CD4-positive, CD25-positive, alpha-beta regulatory T cell (primary cell): ENCODE data around the gene RAB6B. TPM values are rescaled to one million over a fixed set of nuclear protein-coding genes. Genes with fewer than 3 reads are reported as not detected.
"Not testable (repeated sequence)": the region's sequence is repeated elsewhere in the genome, so short reads cannot be mapped to it uniquely, and the experiment has no call there.

Source experiments
- ATAC-seq, 2 donors: fragments of 150-1000 bp; cut with Tn5 transposase; one replicate each; pipeline ENCODE4 v1.10.0; 2021; ENCODE audit warnings: low read depth in 2 of 2, moderate number of reproducible peaks in 2 of 2, moderate library complexity in 1 of 2
- DNase-seq, 3 donors: peaks; one replicate each; pipeline versions ENCODE4 v3.0.0 to v3.0.0-alpha.2; 2012 to 2022; ENCODE audit warnings: mixed read lengths in 1 of 3
- H3K27ac ChIP-seq: one replicate; pipeline ENCODE4 v1.7.0; 2013; ENCODE audit warnings: mild to moderate bottlenecking, low read length; ENCODE audit not compliant: insufficient read depth, poor library complexity, severe bottlenecking
- H3K27me3 ChIP-seq: one replicate; pipeline ENCODE4 v1.7.0; 2013; ENCODE audit warnings: low read length; ENCODE audit not compliant: control insufficient read depth, insufficient read depth
- H3K36me3 ChIP-seq: one replicate; pipeline ENCODE4 v1.7.0; 2013; ENCODE audit warnings: mild to moderate bottlenecking, low read length, moderate library complexity; ENCODE audit not compliant: control insufficient read depth, insufficient read depth
- H3K4me1 ChIP-seq: 2 replicates; pipeline ENCODE4 v1.7.0; 2013; ENCODE audit warnings: mild to moderate bottlenecking, low read length; ENCODE audit not compliant: insufficient read depth, control insufficient read depth, poor library complexity, severe bottlenecking
- H3K4me3 ChIP-seq: one replicate; pipeline ENCODE4 v1.7.0; 2013; ENCODE audit warnings: low read depth, mild to moderate bottlenecking, low read length, moderate library complexity
- H3K9me3 ChIP-seq, 2 experiments: 1 replicate in 1 of 2; 2 replicates in 1 of 2; pipeline ENCODE4 v1.7.0; 2013; ENCODE audit warnings: low read length in 2 of 2, mild to moderate bottlenecking in 1 of 2, moderate library complexity in 1 of 2; ENCODE audit not compliant: control insufficient read depth in 2 of 2
- H3K27ac Mint-ChIP-seq, 3 donors: one replicate each; pipeline ENCODE4 v1.8.0; 2020 to 2022; ENCODE audit warnings: mild to moderate bottlenecking in 3 of 3, mixed read lengths in 3 of 3, moderate library complexity in 2 of 3
- H3K27me3 Mint-ChIP-seq: one replicate; pipeline ENCODE4 v1.8.0; 2022; ENCODE audit warnings: mild to moderate bottlenecking, mixed read lengths
- H3K36me3 Mint-ChIP-seq: one replicate; pipeline ENCODE4 v1.8.0; 2020; ENCODE audit warnings: mixed read lengths
- H3K4me1 Mint-ChIP-seq, 4 donors: one replicate each; pipeline ENCODE4 v1.8.0; 2020 to 2022; ENCODE audit warnings: mixed read lengths in 4 of 4, mild to moderate bottlenecking in 1 of 4
- H3K4me3 Mint-ChIP-seq, 4 donors: one replicate each; pipeline ENCODE4 v1.8.0; 2020 to 2022; ENCODE audit warnings: mild to moderate bottlenecking in 4 of 4, mixed read lengths in 4 of 4, moderate library complexity in 3 of 4
- H3K9me3 Mint-ChIP-seq, 7 donors: one replicate each; pipeline ENCODE4 v1.8.0; 2020 to 2022; ENCODE audit warnings: mixed read lengths in 7 of 7, mild to moderate bottlenecking in 3 of 7, moderate library complexity in 2 of 7
- polyA plus RNA-seq, 4 donors: library from polyadenylated mRNA; unstranded; fragments of 300-500 nt; fragmentation: Illumina TruSeq; gene quantifications; one replicate each; pipeline ENCODE4 v1.2.3, GENCODE V29; 2021
- total RNA-seq: library from RNA; stranded (reverse); gene quantifications from one replicate; pipeline ENCODE4 v1.2.3, GENCODE V29; 2022

RAB6B gene
- total and polyA plus RNA-seq, 5 donors from 2014 or later = 0.16 to 0.94 (median 0.31) TPM

DNA sequence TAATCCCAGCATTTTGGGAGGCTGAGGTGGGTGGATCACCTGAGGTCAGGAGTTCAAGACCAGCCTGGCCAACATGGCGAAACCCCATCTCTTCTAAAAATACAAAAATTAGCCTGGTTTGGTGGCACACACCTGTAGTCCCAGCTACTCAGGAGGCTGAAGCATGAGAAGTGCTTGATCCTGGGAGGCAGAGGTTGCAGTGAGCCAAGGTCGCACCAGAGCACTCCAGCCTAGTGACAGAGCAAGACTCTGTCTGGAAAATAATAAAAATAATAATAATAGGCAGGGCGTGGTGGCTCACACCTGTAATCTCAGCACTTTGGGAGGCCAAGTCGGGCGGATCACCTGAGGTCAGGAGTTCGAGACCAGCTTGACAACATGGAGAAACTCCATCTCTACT, 114.9 kb downstream of the RAB6B start:
- not testable (repeated sequence) for H3K4me3 Mint-ChIP-seq, H3K4me1 ChIP-seq, H3K9me3 ChIP-seq, DNase-seq, H3K27ac Mint-ChIP-seq, H3K9me3 Mint-ChIP-seq, H3K36me3 ChIP-seq, ATAC-seq, H3K4me1 Mint-ChIP-seq, H3K27ac ChIP-seq, H3K36me3 Mint-ChIP-seq, H3K4me3 ChIP-seq
- H3K27me3 ChIP-seq = peaks cover 11% of the 10 kb centered on the region
- peaks cover 25% of the 10 kb centered on the region for H3K27me3 Mint-ChIP-seq

DNA sequence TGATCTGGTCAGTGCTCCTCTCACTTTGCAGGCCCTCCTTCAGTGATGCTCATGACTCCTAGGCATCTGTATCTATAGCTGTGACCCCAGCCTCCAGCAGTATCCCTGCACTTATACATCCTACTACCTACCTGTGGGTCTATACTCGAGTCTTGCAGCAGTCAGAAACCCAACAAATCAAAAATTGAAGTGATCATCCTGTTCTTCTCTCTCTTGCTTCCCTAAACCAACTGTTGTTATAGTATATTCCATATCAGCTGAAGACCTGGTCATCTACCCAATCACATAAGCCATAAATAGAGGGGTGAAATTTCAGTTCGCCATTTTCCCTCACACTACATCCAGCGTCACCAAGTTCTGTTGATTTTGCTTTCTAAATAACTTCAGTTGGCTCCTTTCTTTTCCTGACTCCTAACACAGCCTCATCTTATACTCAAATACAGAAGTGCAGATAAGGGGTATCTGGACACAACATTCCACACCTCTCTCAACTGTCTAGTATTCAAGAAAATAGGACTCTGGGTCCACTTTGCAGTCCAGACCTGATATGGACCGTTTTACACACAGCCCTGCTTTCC, 116.0 kb downstream of the RAB6B start:
- no peak for DNase-seq
- Mint-ChIP-seq H3K27ac (peak overlapping the region in 1 of 3 donors; percentile 2), H3K27me3 (peaks cover 25% of the 10 kb centered on the region), H3K9me3 (peaks cover 0 to 4% (median 0%) of the 10 kb centered on the region in 7 donors), H3K36me3 (no peaks in the 10 kb centered on the region), H3K4me3 (no peak overlapping the region), H3K4me1 (no peaks in the 10 kb centered on the region)
- Histone ChIP-seq H3K4me3 (no peak overlapping the region), H3K9me3 (no peaks in the 10 kb centered on the region), H3K36me3 (no peaks in the 10 kb centered on the region), H3K4me1 (no peaks in the 10 kb centered on the region), H3K27me3 (peaks cover 15% of the 10 kb centered on the region), H3K27ac (no peak overlapping the region)
- no peak for ATAC-seq

DNA sequence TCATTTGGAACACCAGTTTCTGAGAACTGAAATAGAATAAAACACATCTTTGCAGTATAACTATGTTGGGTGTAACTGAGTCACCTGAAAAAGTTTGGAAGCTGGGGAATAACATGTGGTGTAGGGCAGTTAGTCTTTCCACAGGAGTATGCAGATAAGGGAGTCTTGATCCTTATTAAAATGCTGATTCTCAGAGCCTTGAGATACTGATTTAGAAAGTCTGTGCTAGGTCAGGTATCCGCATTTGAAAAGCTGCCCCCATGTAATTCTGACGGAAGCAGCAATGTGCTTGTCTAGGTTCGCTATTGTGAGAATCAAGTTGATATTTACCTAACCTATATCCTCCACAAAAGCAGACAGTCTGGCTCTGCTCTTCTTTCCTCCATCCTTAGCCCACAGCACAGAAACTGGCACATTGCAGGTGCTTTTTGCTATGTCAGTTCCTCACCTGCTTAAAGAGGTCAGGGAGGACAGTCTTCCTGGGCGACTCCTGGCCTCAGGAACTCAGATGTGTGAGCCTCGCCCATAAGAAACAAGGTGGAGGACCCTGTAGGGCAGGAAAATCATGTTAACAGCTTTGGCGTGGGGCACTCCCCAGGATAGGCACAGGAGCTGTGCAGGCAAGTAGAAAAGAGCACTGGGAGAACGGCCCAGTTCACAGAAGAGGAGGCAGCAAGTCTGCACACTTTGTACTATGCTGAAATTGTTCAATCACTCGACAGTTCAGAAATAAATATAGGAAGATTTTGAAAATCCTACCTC, 117.7 kb downstream of the RAB6B start:
- no peak overlapping the region for H3K4me3 Mint-ChIP-seq
- DNase-seq (no peak), ATAC-seq (no peak)
- peaks cover 0 to 8% (median 0%) of the 10 kb centered on the region in 7 donors for H3K9me3 Mint-ChIP-seq
- no peak overlapping the region for H3K27ac Mint-ChIP-seq
- Histone ChIP-seq H3K4me3 (no peak overlapping the region), H3K36me3 (no peaks in the 10 kb centered on the region), H3K27me3 (peaks cover 14% of the 10 kb centered on the region), H3K27ac (no peak overlapping the region), H3K9me3 (no peaks in the 10 kb centered on the region), H3K4me1 (no peaks in the 10 kb centered on the region)
- no peaks in the 10 kb centered on the region for H3K4me1 Mint-ChIP-seq
- no peaks in the 10 kb centered on the region for H3K36me3 Mint-ChIP-seq
- H3K27me3 Mint-ChIP-seq = peaks cover 35% of the 10 kb centered on the region

DNA sequence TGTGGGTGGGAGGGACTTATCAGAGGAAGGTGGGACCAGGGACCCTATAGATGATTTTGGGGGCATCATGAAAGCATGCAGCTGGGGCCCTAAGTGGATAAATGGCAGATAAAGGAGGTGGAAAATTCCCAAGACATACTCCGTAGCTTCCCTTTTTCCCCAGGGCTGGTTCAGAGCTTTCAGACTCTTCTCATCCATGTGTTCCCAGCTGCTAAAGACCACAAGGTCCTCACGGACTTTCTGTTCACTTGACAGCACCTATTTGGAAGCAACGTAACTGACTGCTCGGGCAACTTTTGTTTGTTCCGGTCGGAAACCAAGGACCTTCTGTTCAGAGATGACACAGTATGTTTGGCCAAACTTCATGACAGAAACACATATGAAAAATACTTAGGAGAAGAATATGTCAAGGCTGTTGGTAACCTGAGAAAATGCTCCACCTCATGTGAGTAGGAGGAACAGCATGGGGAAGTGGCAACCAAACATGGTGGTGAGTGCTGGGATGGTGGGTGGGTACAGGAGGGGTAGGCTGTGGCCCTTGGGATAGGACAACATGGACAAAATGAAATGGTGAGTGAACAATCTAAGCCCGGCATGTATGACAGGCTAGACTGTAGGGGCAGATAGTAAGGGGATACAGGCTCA, 118.8 kb downstream of the RAB6B start:
- Mint-ChIP-seq H3K4me3 (no peak overlapping the region), H3K27me3 (peaks cover 29% of the 10 kb centered on the region), H3K4me1 (no peaks in the 10 kb centered on the region), H3K36me3 (no peaks in the 10 kb centered on the region), H3K9me3 (peaks cover 0 to 8% (median 0%) of the 10 kb centered on the region in 7 donors), H3K27ac (no peak overlapping the region)
- Histone ChIP-seq H3K36me3 (no peaks in the 10 kb centered on the region), H3K4me1 (no peaks in the 10 kb centered on the region), H3K27me3 (peaks cover 8% of the 10 kb centered on the region), H3K4me3 (no peak overlapping the region), H3K9me3 (no peaks in the 10 kb centered on the region), H3K27ac (no peak overlapping the region)
- ATAC-seq = no peak
- no peak for DNase-seq

DNA sequence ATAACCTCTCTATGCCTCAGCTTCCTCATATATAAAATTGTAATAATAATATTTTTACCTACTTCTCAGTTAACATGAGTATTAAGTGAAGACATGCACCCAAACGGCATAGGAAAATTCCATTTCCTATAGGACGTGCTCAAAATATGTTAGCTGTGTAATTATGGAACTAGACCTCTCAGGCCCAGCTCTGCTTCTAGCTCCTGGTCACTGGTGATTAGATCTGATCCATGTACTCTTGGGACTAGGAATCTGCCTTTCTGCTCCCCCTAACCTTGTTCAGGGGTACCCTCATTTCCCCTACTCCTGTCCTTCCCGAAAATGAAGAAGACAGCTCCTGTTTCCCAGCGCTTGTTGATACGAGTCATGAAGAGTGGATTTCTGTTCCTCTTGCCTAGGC, 119.8 kb downstream of the RAB6B start:
- Histone ChIP-seq H3K4me3 (no peak overlapping the region), H3K27ac (no peak overlapping the region), H3K4me1 (no peaks in the 10 kb centered on the region), H3K27me3 (peaks cover 8% of the 10 kb centered on the region), H3K9me3 (no peaks in the 10 kb centered on the region), H3K36me3 (no peaks in the 10 kb centered on the region)
- Mint-ChIP-seq H3K4me1 (no peaks in the 10 kb centered on the region), H3K36me3 (no peaks in the 10 kb centered on the region), H3K27me3 (peaks cover 26% of the 10 kb centered on the region), H3K27ac (no peak overlapping the region), H3K4me3 (no peak overlapping the region), H3K9me3 (peaks cover 0 to 7% (median 0%) of the 10 kb centered on the region in 7 donors)
- DNase-seq (no peak), ATAC-seq (no peak)

DNA sequence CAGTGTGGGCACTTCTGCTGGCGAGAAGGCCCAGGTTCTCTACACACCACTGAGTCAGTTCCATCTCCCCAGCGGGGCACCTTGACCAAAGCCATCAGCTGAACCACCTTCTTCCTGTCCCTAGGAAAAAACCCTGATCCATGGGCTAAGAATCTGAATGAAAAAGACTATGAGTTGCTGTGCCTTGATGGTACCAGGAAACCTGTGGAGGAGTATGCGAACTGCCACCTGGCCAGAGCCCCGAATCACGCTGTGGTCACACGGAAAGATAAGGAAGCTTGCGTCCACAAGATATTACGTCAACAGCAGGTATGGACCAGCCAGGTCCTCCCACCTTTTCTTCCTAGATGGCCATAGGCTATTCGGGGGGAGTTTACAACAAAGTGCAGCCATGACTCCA, 120.4 kb downstream of the RAB6B start:
- Mint-ChIP-seq H3K36me3 (no peaks in the 10 kb centered on the region), H3K4me3 (no peak overlapping the region), H3K9me3 (peaks cover 0 to 7% (median 0%) of the 10 kb centered on the region in 7 donors), H3K4me1 (no peaks in the 10 kb centered on the region), H3K27ac (no peak overlapping the region), H3K27me3 (peaks cover 26% of the 10 kb centered on the region)
- Histone ChIP-seq H3K4me1 (no peaks in the 10 kb centered on the region), H3K9me3 (no peaks in the 10 kb centered on the region), H3K27ac (no peak overlapping the region), H3K27me3 (peaks cover 8% of the 10 kb centered on the region), H3K36me3 (no peaks in the 10 kb centered on the region), H3K4me3 (no peak overlapping the region)
- ATAC-seq (no peak), DNase-seq (no peak)
